GM18868 (cell line): ENCODE measurements around the gene ZBTB48.

ENCODE experiments used
- ATAC-seq: cut with Tn5 transposase; IDR thresholded peaks from one replicate; pipeline ENCODE4 v1.9.1; 2021; ENCODE audit warnings: mild to moderate bottlenecking, moderate library complexity; ENCODE audit not compliant: unreplicated experiment

ZBTB48 gene

DNA sequence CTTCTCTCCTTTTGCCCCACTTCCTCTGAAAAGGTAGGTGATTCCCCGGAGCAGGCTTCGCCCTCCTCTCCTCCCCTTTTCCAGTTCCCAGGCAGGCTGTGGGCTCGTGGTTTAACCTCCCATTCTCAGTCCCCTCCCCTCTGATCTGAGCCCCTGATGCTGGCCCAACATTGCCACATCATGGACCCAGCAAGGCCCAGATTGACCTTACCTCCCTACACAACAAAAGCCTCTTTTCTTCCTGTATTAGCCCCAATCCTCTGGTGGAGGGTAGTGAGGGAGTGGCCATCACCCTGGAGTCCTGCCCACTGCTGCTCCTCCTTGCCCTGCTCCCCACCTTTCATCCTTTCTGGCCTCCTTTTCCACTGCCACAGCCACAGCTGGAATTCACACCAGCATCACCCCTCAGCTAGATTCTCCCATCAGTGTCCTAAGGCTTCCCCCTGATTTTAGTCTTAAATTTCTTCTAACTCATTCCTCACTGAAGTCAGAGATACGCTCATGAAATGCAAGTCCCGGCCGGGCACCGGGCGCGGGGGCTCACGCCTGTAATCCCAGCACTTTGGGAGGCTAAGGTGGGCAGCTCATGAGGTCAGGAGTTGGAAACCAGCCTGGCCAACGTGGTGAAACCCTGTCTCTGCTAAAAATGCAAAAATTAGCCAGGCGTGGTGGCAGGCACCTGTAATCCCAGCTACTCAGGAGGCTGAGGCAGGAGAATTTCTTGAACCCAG, 7.0 kb upstream of the ZBTB48 start:
- ATAC-seq, result no peak

DNA sequence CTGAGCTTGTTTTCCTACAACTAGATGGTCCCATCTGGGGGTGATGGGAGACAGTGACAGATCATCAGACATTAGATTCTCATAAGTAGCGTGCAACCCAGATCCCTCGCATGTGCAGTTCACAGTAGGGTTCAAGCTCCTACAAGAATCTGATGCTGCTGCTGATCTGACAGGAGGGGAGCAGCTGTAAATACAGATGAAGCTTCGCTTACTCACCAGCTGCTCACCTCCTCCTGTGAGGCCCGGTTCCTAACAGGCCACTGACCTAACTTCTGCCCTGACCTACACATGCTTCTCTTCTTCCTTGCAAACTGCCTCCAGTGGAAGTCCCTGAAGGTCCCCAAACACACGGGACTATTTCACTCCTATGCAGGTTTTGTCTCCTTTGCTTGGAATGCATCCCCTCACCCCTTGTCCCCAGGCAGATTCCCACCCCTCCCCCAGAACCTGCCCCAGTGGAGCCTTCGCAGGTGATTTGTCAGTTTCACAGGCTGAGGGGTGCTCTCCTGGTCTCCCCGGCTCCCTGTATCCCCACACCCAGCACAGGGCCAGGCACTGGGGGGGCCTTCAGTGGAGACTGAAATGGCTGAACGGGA, 5.7 kb upstream of the ZBTB48 start:
- ATAC-seq, result no peak

DNA sequence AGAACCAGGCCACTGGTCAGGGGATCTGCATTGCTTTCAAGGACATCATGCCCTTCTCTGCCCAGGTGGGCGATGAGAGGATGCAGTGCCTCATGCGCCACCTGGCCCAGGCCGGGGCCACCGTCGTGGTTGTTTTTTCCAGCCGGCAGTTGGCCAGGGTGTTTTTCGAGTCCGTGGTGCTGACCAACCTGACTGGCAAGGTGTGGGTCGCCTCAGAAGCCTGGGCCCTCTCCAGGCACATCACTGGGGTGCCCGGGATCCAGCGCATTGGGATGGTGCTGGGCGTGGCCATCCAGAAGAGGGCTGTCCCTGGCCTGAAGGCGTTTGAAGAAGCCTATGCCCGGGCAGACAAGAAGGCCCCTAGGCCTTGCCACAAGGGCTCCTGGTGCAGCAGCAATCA, 5.0 kb upstream of the ZBTB48 start:
- no peak for ATAC-seq

GRCh38 chr1:6577831-6578525, 1.8 kb upstream of the ZBTB48 start:
- no peak for ATAC-seq

GRCh38 chr1:6578624-6579373, 995 bp upstream of the ZBTB48 start:
- no peak for ATAC-seq

DNA sequence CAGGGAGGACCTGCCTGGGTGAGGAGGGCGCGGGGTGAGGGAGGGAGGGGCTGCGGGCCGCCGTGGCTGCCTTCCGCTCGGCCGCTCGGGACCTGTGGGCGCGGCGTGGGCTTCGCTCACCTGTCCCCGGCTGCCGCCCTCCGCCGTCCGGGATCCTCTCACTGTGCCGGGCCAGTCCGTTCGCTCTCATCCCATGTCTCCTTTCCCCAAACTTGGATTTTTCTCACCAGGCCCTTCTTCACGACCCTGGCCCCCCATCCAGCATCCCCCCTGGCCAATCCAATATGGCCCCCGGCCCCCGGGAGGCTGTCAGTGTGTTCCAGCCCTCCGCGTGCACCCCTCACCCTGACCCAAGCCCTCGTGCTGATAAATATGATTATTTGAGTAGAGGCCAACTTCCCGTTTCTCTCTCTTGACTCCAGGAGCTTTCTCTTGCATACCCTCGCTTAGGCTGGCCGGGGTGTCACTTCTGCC, 362 bp downstream of the ZBTB48 start:
- no peak for ATAC-seq

DNA sequence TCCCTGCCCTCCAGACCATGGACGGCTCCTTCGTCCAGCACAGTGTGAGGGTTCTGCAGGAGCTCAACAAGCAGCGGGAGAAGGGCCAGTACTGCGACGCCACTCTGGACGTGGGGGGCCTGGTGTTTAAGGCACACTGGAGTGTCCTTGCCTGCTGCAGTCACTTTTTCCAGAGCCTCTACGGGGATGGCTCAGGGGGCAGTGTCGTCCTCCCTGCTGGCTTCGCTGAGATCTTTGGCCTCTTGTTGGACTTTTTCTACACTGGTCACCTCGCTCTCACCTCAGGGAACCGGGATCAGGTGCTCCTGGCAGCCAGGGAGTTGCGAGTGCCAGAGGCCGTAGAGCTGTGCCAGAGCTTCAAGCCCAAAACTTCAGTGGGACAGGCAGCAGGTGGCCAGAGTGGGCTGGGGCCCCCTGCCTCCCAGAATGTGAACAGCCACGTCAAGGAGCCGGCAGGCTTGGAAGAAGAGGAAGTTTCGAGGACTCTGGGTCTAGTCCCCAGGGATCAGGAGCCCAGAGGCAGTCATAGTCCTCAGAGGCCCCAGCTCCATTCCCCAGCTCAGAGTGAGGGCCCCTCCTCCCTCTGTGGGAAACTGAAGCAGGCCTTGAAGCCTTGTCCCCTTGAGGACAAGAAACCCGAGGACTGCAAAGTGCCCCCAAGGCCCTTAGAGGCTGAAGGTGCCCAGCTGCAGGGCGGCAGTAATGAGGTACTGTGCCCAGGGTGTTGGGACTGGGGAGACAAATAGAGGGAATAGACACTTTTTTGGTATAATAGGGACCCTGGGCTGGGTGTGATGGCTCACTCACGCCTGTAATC, 1.0 kb downstream of the ZBTB48 start:
- ATAC-seq, result no peak

GRCh38 chr1:6581561-6582305, 1.9 kb downstream of the ZBTB48 start:
- ATAC-seq, result no peak

GRCh38 chr1:6582370-6582769, 2.6 kb downstream of the ZBTB48 start:
- ATAC-seq, result no peak

DNA sequence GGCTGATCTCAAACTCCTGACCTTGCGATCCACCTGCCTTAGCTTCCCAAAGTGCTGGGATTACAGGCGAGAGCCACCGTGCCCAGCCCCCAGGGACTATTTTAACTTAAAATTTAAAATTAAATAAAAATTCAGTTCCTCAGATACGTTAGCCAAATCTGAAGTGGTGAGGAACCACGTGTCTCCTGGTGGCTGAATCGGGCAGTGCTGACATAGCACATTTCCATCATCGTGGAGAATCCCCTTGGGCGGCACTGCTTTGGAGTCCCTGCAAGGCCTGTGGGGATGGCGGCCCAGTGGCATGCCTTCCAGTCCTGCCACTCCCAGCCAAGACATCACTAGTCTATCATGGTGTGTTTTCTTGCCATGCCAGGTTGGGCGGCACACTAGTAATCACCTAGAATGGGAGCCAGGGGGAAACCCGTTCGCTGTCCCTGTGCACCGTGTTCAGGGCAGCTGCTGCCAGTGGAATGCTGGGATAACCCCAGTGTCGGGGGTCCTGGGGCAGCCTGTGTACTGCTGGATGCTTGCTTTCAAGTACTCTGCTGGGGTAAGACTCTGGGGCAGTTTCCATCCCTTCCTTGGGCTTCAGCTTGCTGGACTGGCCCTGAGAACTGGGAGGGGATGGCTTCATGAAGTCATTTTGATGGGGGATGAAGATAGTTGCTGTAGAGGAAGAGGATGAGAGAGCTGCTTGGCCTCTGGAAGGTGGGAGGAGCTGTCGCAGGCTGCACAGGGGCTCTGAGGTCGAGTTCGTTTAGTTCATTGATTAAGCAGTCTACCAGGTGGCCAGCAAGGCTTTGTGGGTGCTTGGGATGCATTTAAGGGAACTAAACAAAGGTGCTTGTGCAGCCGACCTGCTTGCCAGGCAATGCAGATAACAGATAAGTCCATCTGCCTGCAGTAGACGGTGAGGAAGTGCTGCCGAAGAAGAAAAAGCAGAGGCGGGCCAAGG, 4.6 kb downstream of the ZBTB48 start:
- no peak for ATAC-seq

GRCh38 chr1:6585081-6585722, 5.4 kb downstream of the ZBTB48 start:
- no peak for ATAC-seq

DNA sequence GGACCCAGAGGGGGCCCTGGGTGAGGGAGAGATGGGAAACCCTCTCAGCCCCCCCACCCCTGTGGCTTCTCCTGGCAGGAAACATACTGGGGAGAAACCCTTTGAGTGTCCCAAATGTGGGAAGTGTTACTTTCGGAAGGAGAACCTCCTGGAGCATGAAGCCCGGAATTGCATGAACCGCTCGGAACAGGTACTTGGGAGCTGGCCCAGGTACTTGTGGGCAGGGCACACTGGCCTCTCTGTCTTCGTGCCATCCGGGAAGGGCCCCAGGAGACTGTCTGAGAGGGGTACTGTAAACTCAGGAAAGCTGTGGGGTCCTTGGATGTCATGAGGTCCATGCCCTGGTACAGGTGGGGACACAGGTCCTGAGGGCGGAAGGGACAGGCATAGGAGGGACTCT, 6.0 kb downstream of the ZBTB48 start:
- no peak for ATAC-seq

DNA sequence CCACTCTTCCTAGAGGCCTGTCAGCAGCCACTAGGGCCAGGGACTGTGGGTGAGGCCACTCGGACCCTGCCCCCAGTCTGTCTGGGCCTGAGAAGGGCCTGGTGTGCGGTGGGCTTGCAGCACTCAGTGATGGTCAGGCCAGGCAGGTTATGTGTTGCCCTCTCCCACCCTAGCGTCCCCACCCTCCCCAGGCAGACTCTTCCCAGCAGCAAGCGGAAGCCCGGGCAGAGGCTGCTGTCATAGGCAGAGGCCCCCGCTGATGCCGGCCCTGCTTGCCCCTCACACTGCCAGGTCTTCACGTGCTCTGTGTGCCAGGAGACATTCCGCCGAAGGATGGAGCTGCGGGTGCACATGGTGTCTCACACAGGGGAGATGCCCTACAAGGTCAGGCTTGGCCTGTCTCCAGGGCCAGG, 6.6 kb downstream of the ZBTB48 start:
- no peak for ATAC-seq

- ATAC-seq, result no peak
These were observed 7.6 kb downstream of the ZBTB48 start for GRCh38 chr1:6587261-6588005.

- no peak for ATAC-seq
These were observed 8.5 kb downstream of the ZBTB48 start for GRCh38 chr1:6588128-6588892.

DNA sequence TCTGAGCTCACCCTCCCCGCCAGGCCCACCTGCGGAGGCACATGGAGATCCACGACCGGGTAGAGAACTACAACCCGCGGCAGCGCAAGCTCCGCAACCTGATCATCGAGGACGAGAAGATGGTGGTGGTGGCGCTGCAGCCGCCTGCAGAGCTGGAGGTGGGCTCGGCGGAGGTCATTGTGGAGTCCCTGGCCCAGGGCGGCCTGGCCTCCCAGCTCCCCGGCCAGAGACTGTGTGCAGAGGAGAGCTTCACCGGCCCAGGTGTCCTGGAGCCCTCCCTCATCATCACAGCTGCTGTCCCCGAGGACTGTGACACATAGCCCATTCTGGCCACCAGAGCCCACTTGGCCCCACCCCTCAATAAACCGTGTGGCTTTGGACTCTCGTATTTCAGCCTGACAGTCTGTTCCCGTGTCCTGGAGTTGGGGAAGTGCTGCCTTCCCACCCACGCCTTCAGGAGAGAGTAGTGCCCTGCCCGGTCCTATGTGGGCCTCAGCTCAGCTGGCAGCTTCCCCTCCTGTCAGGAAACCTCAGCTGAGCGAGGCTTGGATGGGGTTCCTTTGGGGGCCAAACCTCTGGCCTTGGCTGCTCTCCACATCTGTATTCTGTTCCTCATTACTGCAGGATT, 9.2 kb downstream of the ZBTB48 start:
- no peak for ATAC-seq
